GM23338 (cell line): Measurements from ENCODE around the gene CLSTN2. TPM values are rescaled to one million over a fixed set of nuclear protein-coding genes. Genes with fewer than 3 reads are reported as not detected.

Source experiments
- ATAC-seq: fragments of 200-7000 bp; cut with Tn5 transposase; 3 replicates; pipeline ENCODE4 v1.9.1; 2020
- DNase-seq: peaks from one replicate; pipeline ENCODE4 v3.0.0-alpha.2; 2015; ENCODE audit warnings: low spot score
- H2AFZ ChIP-seq: fragments of 200-600 bp; sonication (generic); 2 replicates; pipeline ENCODE4 v1.8.0; 2016; ENCODE audit warnings: antibody characterized with exemption, mild to moderate bottlenecking, moderate library complexity
- H3F3A ChIP-seq: fragments of 200-600 bp; sonication (generic); replicated peaks from 2 replicates; pipeline ENCODE4 v1.8.0; 2017; ENCODE audit warnings: antibody characterized with exemption, mixed run types, low read depth
- H3K27ac ChIP-seq: fragments of 200-600 bp; sonication (generic); 2 replicates; pipeline ENCODE4 v1.6.1; 2016; ENCODE audit warnings: low read depth
- H3K27me3 ChIP-seq: fragments of 200-600 bp; sonication (generic); 2 replicates; pipeline ENCODE4 v1.8.0; 2016; ENCODE audit warnings: mild to moderate bottlenecking, mixed run types, moderate library complexity; ENCODE audit not compliant: insufficient read depth
- H3K36me3 ChIP-seq: fragments of 200-600 bp; sonication (generic); 2 replicates; pipeline ENCODE4 v1.8.0; 2016; ENCODE audit warnings: mild to moderate bottlenecking; ENCODE audit not compliant: insufficient read depth
- H3K4me1 ChIP-seq: fragments of 200-600 bp; sonication (generic); 2 replicates; pipeline ENCODE4 v1.8.0; 2016; ENCODE audit warnings: mild to moderate bottlenecking, moderate library complexity; ENCODE audit not compliant: insufficient read depth
- H3K4me2 ChIP-seq: fragments of 200-600 bp; sonication (generic); 2 replicates; pipeline ENCODE4 v1.7.1; 2017; ENCODE audit warnings: mixed run types
- H3K4me3 ChIP-seq: fragments of 200-600 bp; sonication (generic); 2 replicates; pipeline ENCODE4 v1.6.1; 2016; ENCODE audit warnings: mixed run types
- H3K79me2 ChIP-seq: fragments of 200-600 bp; sonication (generic); replicated peaks from 2 replicates; pipeline ENCODE4 v1.8.0; 2017; ENCODE audit warnings: mild to moderate bottlenecking; ENCODE audit not compliant: insufficient read depth
- H3K9me2 ChIP-seq: fragments of 200-600 bp; sonication (generic); 2 replicates; pipeline ENCODE4 v1.8.0; 2017; ENCODE audit not compliant: insufficient read depth
- H4K20me1 ChIP-seq: fragments of 200-600 bp; sonication (generic); replicated peaks from 2 replicates; pipeline ENCODE4 v1.8.0; 2017; ENCODE audit warnings: mild to moderate bottlenecking; ENCODE audit not compliant: insufficient read depth
- H3K27ac Mint-ChIP-seq: 2 replicates; pipeline ENCODE4 v1.8.0; 2020; ENCODE audit warnings: inconsistent platforms, mild to moderate bottlenecking, moderate library complexity, mixed read lengths
- H3K27me3 Mint-ChIP-seq: 3 replicates; pipeline ENCODE4 v1.8.0; 2022; ENCODE audit warnings: low read depth, mild to moderate bottlenecking, moderate library complexity, mixed read lengths, inconsistent platforms; ENCODE audit not compliant: insufficient read depth, poor library complexity
- H3K36me3 Mint-ChIP-seq: 3 replicates; pipeline ENCODE4 v1.8.0; 2021; ENCODE audit warnings: low read depth, mild to moderate bottlenecking, inconsistent platforms, moderate library complexity, mixed read lengths
- H3K4me1 Mint-ChIP-seq: 3 replicates; pipeline ENCODE4 v1.8.0; 2020; ENCODE audit warnings: mild to moderate bottlenecking, inconsistent platforms, mixed read lengths
- H3K4me3 Mint-ChIP-seq: 3 replicates; pipeline ENCODE4 v1.8.0; 2021; ENCODE audit warnings: moderate library complexity, mild to moderate bottlenecking, inconsistent platforms, mixed read lengths
- H3K9me3 Mint-ChIP-seq: 3 replicates; pipeline ENCODE4 v1.8.0; 2020; ENCODE audit warnings: moderate library complexity, mild to moderate bottlenecking, inconsistent platforms, mixed read lengths
- CREB1 ChIP-seq: fragments of 250-450 bp; sonication (Bioruptor Pico); IDR thresholded peaks from 2 replicates; pipeline ENCODE4 v1.5.0; 2020; ENCODE audit warnings: low read depth, mild to moderate bottlenecking, moderate library complexity
- CTCF ChIP-seq, 2 experiments: fragments of 200-600 bp in 1 of 2; sonication (generic) in 1 of 2; conservative IDR thresholded peaks; 2 replicates each; pipeline versions ENCODE4 v1.5.1 to v1.6.1; 2016 to 2017; ENCODE audit warnings: antibody characterized with exemption in 2 of 2, low read depth in 2 of 2, mild to moderate bottlenecking in 2 of 2, moderate library complexity in 1 of 2
- ETS1 ChIP-seq: IDR thresholded peaks from 2 replicates; pipeline ENCODE4 v1.6.1; 2016; ENCODE audit warnings: antibody characterized with exemption
- EZH2 ChIP-seq: fragments of 200-600 bp; sonication (generic); IDR thresholded peaks from one replicate; pipeline ENCODE4 v1.8.0; 2017; ENCODE audit warnings: antibody characterized with exemption, mild to moderate bottlenecking, low read depth; ENCODE audit not compliant: unreplicated experiment
- EZH2phosphoT487 ChIP-seq: fragments of 200-600 bp; sonication (generic); IDR thresholded peaks from one replicate; pipeline ENCODE4 v1.8.1; 2018; ENCODE audit warnings: antibody characterized with exemption; ENCODE audit not compliant: unreplicated experiment
- JUNB ChIP-seq: IDR thresholded peaks from one replicate; pipeline ENCODE4 v1.6.1; 2016; ENCODE audit warnings: antibody characterized with exemption; ENCODE audit not compliant: unreplicated experiment
- NANOG ChIP-seq: IDR thresholded peaks from 2 replicates; pipeline ENCODE4 v1.6.1; 2016; ENCODE audit warnings: antibody characterized with exemption, borderline replicate concordance
- POLR2AphosphoS5 ChIP-seq: IDR thresholded peaks from 2 replicates; pipeline ENCODE4 v1.6.1; 2016; ENCODE audit warnings: antibody characterized with exemption, low read depth
- REST ChIP-seq: IDR thresholded peaks from one replicate; pipeline ENCODE4 v1.6.1; 2018; ENCODE audit warnings: antibody characterized with exemption; ENCODE audit not compliant: unreplicated experiment
- STAT1 ChIP-seq: IDR thresholded peaks from one replicate; pipeline ENCODE4 v1.6.1; 2016; ENCODE audit warnings: antibody characterized with exemption; ENCODE audit not compliant: unreplicated experiment
- ZNF114 ChIP-seq: fragments of 250-450 bp; sonication (Bioruptor Pico); IDR thresholded peaks from 2 replicates; pipeline ENCODE4 v1.5.0; 2020; ENCODE audit warnings: mild to moderate bottlenecking, moderate library complexity
- ZNF331 ChIP-seq: fragments of 250-450 bp; sonication (Bioruptor Pico); IDR thresholded peaks from 2 replicates; pipeline ENCODE4 v1.5.0; 2020; ENCODE audit warnings: low read depth, mild to moderate bottlenecking, moderate library complexity
- ZNF462 ChIP-seq: fragments of 250-450 bp; sonication (Bioruptor Pico); IDR thresholded peaks from 2 replicates; pipeline ENCODE4 v1.5.0; 2020; ENCODE audit warnings: mild to moderate bottlenecking, moderate library complexity
- polyA plus RNA-seq: library from polyadenylated mRNA; unstranded; fragments of >200 nt; fragmentation: Nextera tagmentation; extraction: Ambion mirVana; gene quantifications from 2 replicates; pipeline ENCODE4 v1.2.1, GENCODE V29; 2016
- total RNA-seq: library from RNA; depleted of rRNA; stranded (reverse); fragments of >200 nt; shearing (Covaris generic); gene quantifications from 2 replicates; pipeline ENCODE4 v1.2.3, GENCODE V29; 2014

CLSTN2 gene
- total and polyA plus RNA-seq, 2 experiments from 2014 or later = 0.11 to 0.83 TPM

DNA sequence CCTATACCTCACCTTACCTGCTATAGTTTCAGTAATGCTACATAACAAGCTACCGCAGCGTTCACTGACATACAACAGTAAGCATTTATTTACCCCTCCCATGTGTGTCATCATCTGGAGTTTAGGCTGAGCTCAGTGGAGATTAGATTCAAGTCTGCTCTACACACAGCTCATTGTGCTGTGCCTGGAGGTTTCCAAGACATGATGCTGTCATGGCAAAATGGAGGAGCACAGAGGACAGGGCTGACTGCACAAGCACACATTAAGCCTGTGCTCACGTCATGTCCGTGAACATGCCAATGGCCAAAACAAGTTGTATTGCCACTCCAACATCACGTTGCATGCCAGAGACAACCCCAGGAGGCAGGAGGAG lies 409.1 kb downstream of the CLSTN2 start:
- Histone ChIP-seq H3K27ac (no peak overlapping the region), H3K4me2 (no peak overlapping the region), H3K79me2 (no peaks in the 10 kb centered on the region), H4K20me1 (no peaks in the 10 kb centered on the region), H3K9me2 (peaks cover 35% of the 10 kb centered on the region), H3K4me3 (no peak overlapping the region), H3K36me3 (no peaks in the 10 kb centered on the region), H3F3A (0 out of 2 replicates have a peak, but pooled peaks cover 6% of the 10 kb centered on the region), H3K27me3 (no peaks in the 10 kb centered on the region), H2AFZ (no peak overlapping the region), H3K4me1 (peaks cover 13% of the 10 kb centered on the region)
- Mint-ChIP-seq H3K4me3 (no peak overlapping the region), H3K9me3 (peaks cover 2% of the 10 kb centered on the region; the same call in 1 of the 3 replicates), H3K36me3 (no peaks in the 10 kb centered on the region; the same call in 2 of the 3 replicates), H3K4me1 (peaks cover 30% of the 10 kb centered on the region), H3K27me3 (no peaks in the 10 kb centered on the region), H3K27ac (no peak overlapping the region)
- ATAC-seq (no peak), DNase-seq (no peak)
- TF ChIP-seq CTCF (conservative IDR thresholded peaks at IDR 0.05; ENCODE audit: low read depth in 2 of 2) = no peak
- no peak for TF ChIP-seq ZNF462
- TF ChIP-seq JUNB = no peak
- no peak for TF ChIP-seq REST
- TF ChIP-seq ZNF114 (CRISPR knock-in tag) = no peak
- TF ChIP-seq EZH2 = no peak
- TF ChIP-seq POLR2AphosphoS5 = no peak
- no peak for TF ChIP-seq EZH2phosphoT487
- TF ChIP-seq ZNF331 = no peak
- no peak for TF ChIP-seq NANOG
- TF ChIP-seq ETS1 = no peak
- TF ChIP-seq CREB1 (CRISPR knock-in tag) = no peak
- no peak for TF ChIP-seq STAT1
